NCI-H128 (cell line): ENCODE data around the gene SERPINA10.
"Not testable (repeated sequence)": the region's sequence is repeated elsewhere in the genome, so short reads cannot be mapped to it uniquely, and the experiment has no call there.

Experiments
- DNase-seq: peaks from one replicate; lab custom pipeline; 2025; ENCODE audit not compliant: unreplicated experiment; lab: John Stamatoyannopoulos, UW

The SERPINA10 gene

DNA sequence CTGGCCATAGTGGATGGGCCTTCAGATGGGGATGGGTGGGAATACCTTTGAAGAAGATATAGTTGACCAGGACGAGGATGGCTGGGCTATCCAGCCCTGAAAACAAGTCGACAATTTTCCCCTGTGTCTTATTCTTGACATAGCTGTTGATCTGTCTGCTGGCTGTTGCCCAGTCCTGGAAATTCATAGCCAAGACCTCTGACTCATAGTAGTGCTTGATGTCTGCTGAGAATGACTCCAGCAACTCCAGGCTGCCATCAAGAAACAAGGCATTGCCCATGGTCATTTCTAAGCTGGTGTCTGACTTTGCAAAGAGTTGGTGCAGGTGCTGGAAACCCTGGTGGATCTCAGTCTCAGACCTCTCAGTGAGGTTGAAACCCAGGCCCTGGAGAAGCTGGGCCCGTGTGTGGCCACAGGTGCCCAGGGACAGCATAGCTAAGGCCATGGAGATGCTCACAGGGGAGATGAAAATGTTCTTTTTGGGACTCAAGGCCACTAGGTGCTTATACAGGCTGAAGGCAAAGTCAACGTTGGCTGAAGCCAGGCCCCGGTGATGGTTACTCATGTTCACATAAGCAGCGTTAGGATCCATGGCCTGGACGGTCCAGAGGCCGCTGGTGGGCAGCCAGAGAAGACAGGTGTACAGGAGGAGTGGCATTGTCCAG lies 21.1 kb upstream of the SERPINA10 start:
- DNase-seq = no peak

DNA sequence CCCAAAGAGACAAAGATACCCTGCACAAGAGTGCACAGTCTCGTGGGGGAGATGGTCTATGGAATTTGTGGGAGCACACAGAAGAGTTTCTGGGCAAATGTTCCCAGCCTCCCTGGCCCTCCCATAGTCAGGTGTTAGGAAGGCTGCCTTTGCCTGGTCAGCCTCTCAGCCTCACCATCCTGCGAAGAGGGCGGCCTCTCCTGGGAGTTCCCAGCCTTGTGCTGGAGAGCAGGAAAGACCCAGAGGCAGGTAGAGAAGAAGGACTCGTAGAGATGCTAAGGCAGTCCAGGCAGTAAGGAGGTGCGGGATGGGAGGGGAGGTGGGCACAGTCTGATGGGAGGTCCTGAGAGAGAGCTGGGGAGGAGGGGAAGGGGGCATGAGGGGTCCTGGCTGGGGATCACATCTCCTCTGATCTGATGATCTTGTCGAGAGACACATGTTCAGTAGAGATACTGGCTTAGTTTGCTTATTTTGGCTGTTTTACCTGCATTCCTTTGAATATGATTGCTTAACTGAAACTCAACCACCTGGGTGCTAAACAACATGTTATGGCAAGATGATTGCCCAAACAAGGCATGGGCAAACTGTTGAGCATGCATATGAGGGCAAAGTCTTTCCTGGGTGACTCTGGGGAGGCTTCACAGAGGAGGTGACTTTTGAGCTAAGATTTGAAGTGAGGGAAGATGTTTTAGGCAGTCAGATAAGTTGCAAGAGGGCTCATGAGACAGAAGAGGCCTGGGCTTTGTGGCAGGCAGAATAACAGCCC lies 19.6 kb upstream of the SERPINA10 start:
- DNase-seq = no peak

DNA sequence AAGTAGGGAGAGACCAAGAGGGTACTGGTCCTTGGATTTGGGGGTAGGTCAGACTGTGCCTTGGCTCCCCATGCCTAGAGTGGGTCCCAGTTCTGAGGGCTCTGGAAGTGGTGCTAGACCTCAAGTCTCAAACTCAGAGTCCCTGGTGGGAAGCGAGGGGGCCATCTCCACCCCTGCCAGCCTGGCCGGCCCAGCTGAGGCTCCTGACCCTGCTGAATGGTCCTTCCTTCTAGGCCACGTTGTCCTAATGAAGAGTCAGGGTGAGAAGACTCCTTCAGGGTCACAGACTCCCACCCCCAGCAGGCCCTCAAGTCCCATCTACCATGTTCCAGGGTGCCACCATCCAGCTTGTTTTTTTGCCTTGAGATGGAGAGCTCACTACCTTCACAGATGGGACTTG lies 17.2 kb upstream of the SERPINA10 start:
- DNase-seq = no peak

DNA sequence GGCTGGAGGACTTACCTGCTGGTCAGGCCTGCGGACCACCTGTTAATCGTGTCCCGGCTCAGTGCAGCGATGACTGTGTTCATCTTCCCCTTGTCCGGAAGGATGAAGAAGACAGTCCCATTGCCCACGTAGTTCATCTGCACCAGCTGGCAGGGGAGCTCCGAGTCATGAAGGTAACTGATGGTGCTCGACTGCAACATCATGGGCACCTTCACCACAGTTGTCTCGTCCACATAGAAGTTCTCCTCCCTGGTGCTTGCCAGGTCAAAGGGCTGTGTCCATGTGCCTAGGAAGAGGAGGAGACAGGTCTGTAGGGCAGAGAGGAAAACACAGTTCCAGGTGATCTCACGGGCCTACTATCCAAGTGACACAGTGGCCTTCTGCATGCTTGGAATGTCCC lies 16.7 kb upstream of the SERPINA10 start:
- no peak for DNase-seq

DNA sequence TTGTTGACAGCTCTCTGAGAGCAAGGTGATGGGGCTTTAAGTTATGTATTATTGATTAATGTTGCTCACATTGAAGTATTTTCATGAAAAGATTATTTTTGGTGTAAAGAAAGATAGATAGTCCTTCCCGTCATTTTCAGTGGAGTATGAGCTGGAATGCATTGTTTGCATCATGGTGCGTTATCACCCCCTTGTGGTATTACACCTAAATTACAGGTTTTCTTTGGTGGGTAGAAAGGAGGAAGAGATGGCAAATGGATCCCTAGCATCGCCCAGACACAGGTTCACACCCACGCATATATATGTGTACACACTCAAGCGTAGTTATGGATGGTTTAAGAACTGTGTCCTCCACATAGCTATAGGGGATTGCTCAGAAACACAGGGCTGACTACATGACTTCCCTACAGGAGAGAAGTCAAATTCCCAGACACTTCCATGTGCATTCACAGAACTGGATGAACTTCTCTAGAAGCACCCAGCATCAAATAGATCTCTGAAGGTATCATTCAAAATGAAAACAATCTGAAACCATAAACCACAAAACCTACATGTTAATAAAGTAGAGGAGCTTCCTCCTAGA lies 14.4 kb upstream of the SERPINA10 start:
- no peak for DNase-seq

DNA sequence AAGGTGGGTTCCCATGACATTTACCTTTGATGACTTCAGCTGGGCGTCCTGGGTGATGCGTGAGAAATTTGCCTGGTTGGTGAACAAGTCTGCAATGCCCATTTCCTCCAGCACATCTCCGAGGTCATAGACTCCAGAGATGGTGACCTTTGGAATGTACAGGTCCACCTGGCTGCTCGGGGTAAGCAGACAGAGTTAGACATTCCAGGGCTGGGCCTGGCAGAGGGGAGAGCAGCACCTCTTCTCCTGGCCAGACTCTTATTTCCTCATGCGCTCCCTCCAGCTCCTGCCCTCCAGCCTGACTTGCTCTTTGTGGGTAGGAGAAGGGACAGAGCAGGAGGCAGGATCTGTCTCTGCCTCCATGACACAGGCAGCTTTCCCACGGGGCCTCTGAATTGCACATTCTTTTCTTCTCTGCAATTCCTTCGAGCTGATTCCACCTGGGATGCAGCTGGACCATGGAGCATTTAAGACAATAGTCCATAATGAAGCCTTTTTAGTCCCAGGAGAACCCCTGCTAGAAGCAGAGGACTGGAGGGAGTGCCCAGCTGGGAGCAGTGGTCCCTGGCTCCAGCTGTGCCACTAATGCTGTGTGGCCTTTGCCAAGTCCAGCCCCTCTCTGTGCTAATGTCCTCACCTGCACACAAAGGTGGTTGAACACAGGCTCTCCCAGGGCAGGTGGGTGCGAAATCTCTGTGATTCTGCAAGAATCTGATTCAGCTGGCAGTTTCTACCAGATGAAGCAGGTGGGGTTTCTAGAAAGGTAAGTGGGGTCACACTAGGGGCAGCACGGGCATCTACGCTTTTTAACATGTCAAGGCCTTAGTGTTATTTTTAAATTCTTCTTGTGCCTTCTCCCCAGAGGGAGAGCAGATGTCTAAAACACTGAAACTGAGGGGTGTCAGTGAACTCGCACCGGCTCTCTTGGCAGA lies 13.2 kb upstream of the SERPINA10 start:
- DNase-seq = no peak

DNA sequence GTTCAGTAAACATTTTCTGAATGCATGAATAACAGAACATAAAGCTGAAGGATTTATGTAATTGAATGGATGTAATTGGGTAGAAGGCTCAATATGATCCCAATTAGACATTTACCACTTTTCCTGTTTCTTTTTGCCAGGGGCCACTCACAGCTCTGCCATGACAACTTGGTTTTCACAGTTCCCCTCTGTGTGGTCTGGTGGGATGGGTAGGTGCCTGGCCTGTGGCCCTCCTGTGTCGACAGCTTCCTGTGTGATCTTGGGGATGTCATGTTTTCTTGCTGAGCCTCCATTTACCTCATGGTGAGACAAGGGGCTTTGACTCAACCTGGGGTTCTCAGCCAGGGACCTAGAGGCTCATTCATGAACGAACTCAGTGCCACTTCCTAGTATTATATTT lies 12.6 kb upstream of the SERPINA10 start:
- no peak for DNase-seq

DNA sequence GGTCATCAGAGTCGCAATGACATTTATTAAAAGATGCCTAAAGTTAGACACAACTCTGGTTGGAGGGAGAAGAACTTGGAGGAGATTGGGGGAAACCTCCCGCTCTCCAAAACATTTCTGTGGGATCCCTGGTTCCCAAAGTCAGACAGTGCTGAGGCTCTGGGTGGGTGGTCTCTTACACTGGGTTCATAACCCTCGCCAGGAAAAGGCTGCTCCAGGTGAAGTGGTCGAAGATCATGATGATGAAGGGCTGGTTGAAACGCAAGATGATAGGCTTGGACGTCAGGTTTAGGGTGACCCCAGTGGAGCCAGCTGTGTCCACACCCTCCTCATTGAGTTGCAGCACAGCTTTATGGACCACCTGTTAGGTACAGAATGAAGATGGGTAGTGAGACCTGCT lies 11.2 kb upstream of the SERPINA10 start:
- no peak for DNase-seq

DNA sequence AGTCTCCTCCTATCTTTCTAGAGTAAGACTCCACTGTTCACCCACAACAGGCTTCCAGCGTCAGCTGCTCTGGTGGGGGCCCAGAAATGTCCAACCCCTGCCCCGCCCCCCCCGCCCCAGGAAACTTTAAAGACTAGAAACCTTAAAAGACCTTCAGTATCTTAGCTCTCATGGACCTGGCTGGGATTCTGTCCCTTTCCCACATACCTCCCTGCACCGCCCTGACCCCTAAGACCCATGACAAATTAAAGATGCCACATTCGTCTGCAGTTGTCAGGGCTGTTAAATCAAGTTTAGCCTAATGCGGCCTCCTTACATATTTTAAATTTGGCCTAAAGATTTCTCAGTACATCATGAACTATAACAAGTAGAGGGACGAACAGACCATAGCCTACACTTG lies 10.0 kb upstream of the SERPINA10 start:
- DNase-seq = no peak

DNA sequence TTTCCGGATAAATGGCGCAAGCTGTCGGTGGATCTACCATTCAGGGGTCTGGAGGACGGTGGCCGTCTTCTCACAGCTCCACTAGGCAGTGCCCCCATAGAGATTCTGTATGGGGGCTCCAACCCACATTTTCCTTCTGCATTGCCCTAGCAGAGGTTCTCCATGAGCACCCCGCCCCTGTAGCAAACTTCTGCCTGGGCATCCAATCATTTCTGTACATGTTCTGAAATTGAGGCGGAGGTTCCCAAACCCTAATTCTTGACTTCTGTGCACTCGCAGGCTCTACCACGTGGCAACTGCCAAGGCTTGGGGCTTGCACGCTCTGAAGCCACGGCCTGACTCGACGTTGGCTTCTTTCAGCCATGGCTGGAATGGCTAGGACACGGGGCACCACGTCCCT lies 5.1 kb upstream of the SERPINA10 start:
- DNase-seq = no peak

DNA sequence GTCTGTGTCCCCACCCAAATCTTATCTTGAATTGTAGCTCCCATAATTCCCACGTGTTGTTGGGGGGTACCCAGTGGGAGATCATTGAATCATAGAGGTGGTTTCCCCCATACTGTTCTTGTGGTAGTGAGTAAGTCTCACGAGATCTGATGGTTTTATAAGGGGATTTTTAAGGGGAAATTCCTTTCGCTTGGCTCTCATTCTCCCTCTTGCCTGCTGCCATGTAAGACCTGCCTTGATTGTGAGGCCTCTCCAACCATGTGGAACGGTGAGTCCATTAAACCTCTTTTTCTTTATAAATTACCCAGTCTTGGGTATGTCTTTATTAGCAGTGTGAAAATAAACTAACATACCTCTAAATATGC lies 3.1 kb upstream of the SERPINA10 start:
- not testable (repeated sequence) for DNase-seq

DNA sequence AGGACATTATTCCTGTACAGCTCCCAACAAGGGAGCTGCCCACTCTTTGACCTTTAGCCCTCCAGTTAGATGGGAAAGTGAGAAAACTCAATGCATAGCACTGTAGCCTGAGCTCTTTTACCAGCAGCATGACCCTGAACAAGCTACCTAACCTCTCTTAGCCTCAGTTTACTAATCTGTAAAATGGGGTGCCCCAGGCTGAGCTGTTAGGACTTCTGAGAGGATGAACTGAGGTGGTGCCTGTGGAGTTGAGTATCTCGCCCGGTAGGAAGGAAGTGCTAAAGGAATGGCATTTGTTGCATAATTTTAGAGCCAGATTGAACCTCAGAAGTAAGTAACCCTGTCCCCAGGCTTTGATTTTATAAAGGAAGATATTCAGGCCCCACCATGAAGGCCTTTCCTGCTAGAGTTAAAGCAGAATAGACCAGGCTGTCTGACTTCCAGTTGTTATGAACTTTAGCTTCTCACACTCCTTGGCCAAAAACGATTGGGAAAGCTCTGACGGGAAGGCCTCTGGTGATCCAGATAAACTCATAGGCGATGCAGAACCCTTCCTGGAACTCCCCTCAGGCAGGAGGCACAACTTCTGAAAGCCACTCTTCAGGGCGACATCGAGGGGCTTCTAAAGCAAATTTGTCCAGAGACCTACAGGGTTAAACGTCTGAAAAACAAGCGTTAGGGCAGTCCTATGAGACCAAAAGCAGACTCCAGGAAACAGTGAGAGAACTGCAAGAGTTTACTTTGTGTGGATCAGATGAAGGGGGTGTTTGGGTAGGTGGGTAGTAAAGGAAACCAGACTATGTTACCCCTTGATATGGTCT lies 2.5 kb upstream of the SERPINA10 start:
- DNase-seq = no peak

DNA sequence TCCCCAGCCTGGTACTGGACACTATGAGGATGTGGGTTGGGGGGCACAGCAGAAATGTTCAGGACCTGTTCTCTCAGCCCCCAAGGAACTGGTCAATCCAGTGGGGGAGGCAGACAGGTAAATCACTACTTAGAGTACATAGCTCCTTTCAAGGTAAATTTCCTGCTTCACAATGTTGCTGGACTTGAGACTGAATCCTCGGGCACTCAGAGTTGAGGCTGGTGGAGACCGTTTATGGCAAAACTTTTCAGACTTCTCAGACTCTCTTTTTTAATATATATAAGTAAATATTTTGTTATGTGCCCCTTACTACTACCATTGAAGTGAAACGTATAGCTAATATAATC lies 483 bp upstream of the SERPINA10 start:
- no peak for DNase-seq

DNA sequence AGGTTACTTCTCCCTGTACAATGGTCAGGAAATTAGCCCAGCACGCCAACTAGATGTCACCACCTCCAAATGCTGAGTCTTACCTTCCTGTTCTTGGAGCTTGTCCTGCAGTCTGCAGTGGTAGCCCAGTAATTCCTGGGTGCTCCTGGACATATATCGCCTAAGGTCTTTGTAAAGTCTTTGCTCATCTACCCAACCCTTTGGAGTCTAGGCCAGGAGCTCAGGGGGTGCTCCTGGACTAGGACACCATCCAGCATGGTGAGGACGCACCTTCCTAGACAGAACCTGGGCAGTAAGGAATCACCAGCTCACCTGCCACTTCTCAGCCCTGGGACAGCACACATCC lies 569 bp downstream of the SERPINA10 start:
- no peak for DNase-seq

DNA sequence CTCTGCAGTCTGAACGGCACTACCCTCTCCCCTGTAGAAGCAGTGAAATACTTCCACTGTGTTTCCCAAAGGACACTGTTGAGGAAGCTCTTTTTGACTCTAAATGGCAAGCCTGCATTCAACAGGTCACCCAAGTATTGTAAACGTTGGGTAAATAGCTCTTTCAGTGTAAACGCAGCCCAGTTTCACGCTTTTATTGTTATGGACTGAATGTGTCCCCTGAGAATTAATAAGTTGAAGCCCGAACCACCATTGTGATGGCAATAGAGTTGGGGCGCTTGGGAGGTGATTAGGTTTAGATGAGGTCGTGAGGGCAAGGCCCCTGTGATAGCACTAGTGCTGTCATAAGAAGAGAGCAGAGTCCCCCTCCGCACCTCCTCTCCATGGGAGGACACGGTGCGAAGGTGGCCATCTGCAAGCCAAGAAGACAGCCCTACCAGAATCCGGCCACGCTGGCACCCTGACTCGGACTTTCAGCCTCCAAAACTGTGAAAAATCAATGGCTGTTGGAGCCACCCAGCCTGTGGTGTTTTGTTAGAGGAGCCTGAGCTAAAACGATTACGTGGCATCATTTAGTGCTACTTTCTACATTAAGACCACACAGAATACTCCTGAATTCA lies 1.1 kb downstream of the SERPINA10 start:
- no peak for DNase-seq

DNA sequence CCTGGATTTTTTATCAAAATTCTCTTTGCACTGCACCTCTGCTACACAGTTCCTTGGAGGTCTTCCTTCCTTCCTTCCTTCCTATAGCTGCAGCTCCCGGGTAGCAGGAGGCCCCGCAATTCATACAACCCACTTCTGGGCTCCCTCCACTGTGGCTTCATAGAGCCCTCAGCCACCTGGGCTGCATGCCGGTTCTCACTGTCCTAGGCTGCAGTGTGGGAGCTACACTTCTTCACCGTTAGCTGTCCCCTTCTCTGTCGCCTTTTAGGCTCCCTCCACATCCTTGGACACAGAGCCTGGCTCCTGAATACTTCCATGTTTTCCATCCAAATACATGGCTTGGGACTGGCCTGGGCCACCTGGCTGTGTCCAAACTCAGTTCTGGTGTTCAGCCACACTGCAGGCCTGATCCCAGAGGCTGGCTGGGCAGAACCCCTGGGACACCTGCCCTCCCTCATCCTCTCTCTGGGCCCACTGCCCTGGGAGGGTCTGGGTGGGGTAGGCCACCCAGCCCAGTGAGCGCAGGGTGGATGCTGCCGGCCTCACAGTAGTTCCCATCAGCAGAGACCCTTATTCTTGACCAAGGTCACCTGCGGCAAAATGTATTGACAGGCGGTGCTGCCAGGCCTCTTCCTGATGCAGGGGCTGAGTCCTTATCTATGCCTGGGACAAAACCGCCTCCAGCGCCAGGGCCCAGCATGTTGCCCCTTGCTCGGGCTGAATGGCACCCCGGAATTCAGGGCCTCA lies 1.7 kb downstream of the SERPINA10 start:
- DNase-seq = no peak

DNA sequence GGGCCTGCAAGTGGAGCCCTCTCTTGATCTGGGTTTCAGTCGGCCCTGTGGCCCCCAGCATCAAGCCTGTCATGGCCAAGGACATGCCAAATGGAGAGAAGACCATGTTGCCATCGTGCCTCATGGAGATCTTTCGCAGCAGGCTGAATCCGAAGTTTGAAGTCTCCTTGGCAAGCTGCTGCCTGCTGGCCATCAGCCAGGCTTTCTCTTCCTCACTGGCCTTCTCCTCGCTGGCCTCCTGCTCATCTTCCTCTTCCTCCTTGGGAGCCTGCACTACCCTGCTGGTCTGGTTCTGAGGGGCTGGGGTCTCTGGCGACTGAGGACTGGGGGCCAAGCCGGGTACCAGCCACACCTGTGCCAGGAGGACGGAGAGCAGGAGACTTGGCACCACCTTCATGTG lies 2.9 kb downstream of the SERPINA10 start:
- DNase-seq = no peak

DNA sequence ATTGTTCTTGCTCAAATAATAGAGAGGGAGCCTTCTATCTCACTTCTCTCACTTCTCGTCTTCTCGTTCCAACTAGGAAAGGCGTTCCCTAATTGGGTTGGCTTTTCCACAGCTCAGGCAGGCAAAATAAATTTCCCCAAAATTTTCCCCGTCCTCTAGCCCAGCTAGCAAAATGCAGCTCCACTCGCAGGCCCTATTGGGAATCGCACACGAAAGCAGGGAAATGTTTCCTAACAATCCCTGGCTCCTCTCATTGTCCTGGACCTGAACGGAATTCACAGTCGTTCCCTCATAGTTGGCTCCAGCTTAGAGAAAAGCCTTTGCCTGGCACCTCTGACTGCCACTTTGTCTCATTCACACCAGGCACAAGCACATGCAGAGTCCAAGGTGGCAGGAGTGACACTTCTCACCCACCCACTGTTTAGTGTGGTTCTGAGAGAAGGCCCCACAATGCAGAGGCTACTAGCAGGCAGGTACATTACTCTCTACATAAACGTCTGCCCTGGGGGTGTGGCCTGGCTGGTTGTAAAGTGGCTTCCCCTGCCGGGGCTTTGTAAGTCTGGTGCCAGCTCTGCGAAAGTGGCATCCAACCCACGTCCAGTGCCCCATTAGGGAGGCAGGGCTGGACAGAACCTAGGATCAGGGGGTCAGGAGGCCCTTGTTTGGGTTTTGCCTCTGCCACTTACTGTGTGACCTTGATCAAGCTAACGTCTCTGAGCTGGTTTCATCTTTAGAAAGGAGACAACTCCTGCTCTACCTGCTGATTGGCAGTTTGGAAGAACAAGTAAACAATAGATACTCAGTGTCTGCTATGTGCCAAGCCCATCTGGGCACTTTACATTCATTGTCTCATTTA lies 4.2 kb downstream of the SERPINA10 start:
- no peak for DNase-seq

DNA sequence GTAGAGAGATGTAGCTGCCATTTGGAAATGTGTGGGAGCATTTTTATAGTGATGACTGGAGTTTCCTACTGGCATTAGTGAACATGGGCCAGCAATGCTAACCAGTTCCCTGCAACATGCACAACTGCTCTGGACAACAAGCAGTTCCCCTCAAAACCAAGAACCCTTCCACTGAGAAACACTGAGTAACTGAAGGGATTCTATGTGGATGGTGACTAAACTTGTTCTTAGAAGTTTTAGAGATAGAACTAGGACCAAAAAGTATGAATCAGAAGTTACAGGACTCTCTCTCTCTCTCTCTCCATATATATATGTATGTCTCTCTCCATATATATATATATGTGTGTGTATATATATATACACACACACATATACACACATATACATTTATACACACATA lies 7.9 kb downstream of the SERPINA10 start:
- no peak for DNase-seq
